Lower leg skin (tissue), 3 donors: ENCODE data around the gene MEN1.

Source experiments
- CTCF ChIP-seq, 3 donors: fragments of 450-650 bp; IDR thresholded peaks; one replicate each; pipeline ENCODE4 v1.5.1; 2016; ENCODE audit warnings: antibody characterized with exemption in 3 of 3, mild to moderate bottlenecking in 3 of 3, moderate library complexity in 2 of 3
- POLR2A ChIP-seq, 2 donors: fragments of 450-650 bp; IDR thresholded peaks; one replicate each; pipeline ENCODE4 v1.6.1; 2016 to 2017; ENCODE audit warnings: antibody characterized with exemption in 2 of 2, mild to moderate bottlenecking in 1 of 2, moderate library complexity in 1 of 2

GRCh38 chr11:64829536-64830251, 19.3 kb upstream of the MEN1 start:
- no peak for TF ChIP-seq CTCF (IDR thresholded peaks at IDR 0.05)
- no peak for TF ChIP-seq POLR2A (IDR thresholded peaks at IDR 0.05)
